GM23338 (cell line): ENCODE measurements around the gene CRYZL1. TPM values are rescaled to one million over a fixed set of nuclear protein-coding genes. Genes with fewer than 3 reads are reported as not detected.
A peak's percentile ranks its signal among the peaks of the same experiment; 100 is the strongest.

Experiments used
- ATAC-seq: fragments of 200-7000 bp; cut with Tn5 transposase; 3 replicates; pipeline ENCODE4 v1.9.1; 2020
- DNase-seq: peaks from one replicate; pipeline ENCODE4 v3.0.0-alpha.2; 2015; ENCODE audit warnings: low spot score
- H2AFZ ChIP-seq: fragments of 200-600 bp; sonication (generic); 2 replicates; pipeline ENCODE4 v1.8.0; 2016; ENCODE audit warnings: antibody characterized with exemption, mild to moderate bottlenecking, moderate library complexity
- H3F3A ChIP-seq: fragments of 200-600 bp; sonication (generic); replicated peaks from 2 replicates; pipeline ENCODE4 v1.8.0; 2017; ENCODE audit warnings: antibody characterized with exemption, mixed run types, low read depth
- H3K27ac ChIP-seq: fragments of 200-600 bp; sonication (generic); 2 replicates; pipeline ENCODE4 v1.6.1; 2016; ENCODE audit warnings: low read depth
- H3K27me3 ChIP-seq: fragments of 200-600 bp; sonication (generic); 2 replicates; pipeline ENCODE4 v1.8.0; 2016; ENCODE audit warnings: mild to moderate bottlenecking, mixed run types, moderate library complexity; ENCODE audit not compliant: insufficient read depth
- H3K36me3 ChIP-seq: fragments of 200-600 bp; sonication (generic); 2 replicates; pipeline ENCODE4 v1.8.0; 2016; ENCODE audit warnings: mild to moderate bottlenecking; ENCODE audit not compliant: insufficient read depth
- H3K4me1 ChIP-seq: fragments of 200-600 bp; sonication (generic); 2 replicates; pipeline ENCODE4 v1.8.0; 2016; ENCODE audit warnings: mild to moderate bottlenecking, moderate library complexity; ENCODE audit not compliant: insufficient read depth
- H3K4me2 ChIP-seq: fragments of 200-600 bp; sonication (generic); 2 replicates; pipeline ENCODE4 v1.7.1; 2017; ENCODE audit warnings: mixed run types
- H3K4me3 ChIP-seq: fragments of 200-600 bp; sonication (generic); 2 replicates; pipeline ENCODE4 v1.6.1; 2016; ENCODE audit warnings: mixed run types
- H3K79me2 ChIP-seq: fragments of 200-600 bp; sonication (generic); replicated peaks from 2 replicates; pipeline ENCODE4 v1.8.0; 2017; ENCODE audit warnings: mild to moderate bottlenecking; ENCODE audit not compliant: insufficient read depth
- H3K9me2 ChIP-seq: fragments of 200-600 bp; sonication (generic); 2 replicates; pipeline ENCODE4 v1.8.0; 2017; ENCODE audit not compliant: insufficient read depth
- H4K20me1 ChIP-seq: fragments of 200-600 bp; sonication (generic); replicated peaks from 2 replicates; pipeline ENCODE4 v1.8.0; 2017; ENCODE audit warnings: mild to moderate bottlenecking; ENCODE audit not compliant: insufficient read depth
- H3K27ac Mint-ChIP-seq: 2 replicates; pipeline ENCODE4 v1.8.0; 2020; ENCODE audit warnings: inconsistent platforms, mild to moderate bottlenecking, moderate library complexity, mixed read lengths
- H3K27me3 Mint-ChIP-seq: 3 replicates; pipeline ENCODE4 v1.8.0; 2022; ENCODE audit warnings: low read depth, mild to moderate bottlenecking, moderate library complexity, mixed read lengths, inconsistent platforms; ENCODE audit not compliant: insufficient read depth, poor library complexity
- H3K36me3 Mint-ChIP-seq: 3 replicates; pipeline ENCODE4 v1.8.0; 2021; ENCODE audit warnings: low read depth, mild to moderate bottlenecking, inconsistent platforms, moderate library complexity, mixed read lengths
- H3K4me1 Mint-ChIP-seq: 3 replicates; pipeline ENCODE4 v1.8.0; 2020; ENCODE audit warnings: mild to moderate bottlenecking, inconsistent platforms, mixed read lengths
- H3K4me3 Mint-ChIP-seq: 3 replicates; pipeline ENCODE4 v1.8.0; 2021; ENCODE audit warnings: moderate library complexity, mild to moderate bottlenecking, inconsistent platforms, mixed read lengths
- H3K9me3 Mint-ChIP-seq: 3 replicates; pipeline ENCODE4 v1.8.0; 2020; ENCODE audit warnings: moderate library complexity, mild to moderate bottlenecking, inconsistent platforms, mixed read lengths
- CREB1 ChIP-seq: fragments of 250-450 bp; sonication (Bioruptor Pico); IDR thresholded peaks from 2 replicates; pipeline ENCODE4 v1.5.0; 2020; ENCODE audit warnings: low read depth, mild to moderate bottlenecking, moderate library complexity
- CTCF ChIP-seq, 2 experiments: fragments of 200-600 bp in 1 of 2; sonication (generic) in 1 of 2; conservative IDR thresholded peaks; 2 replicates each; pipeline versions ENCODE4 v1.5.1 to v1.6.1; 2016 to 2017; ENCODE audit warnings: antibody characterized with exemption in 2 of 2, low read depth in 2 of 2, mild to moderate bottlenecking in 2 of 2, moderate library complexity in 1 of 2
- EZH2 ChIP-seq: fragments of 200-600 bp; sonication (generic); IDR thresholded peaks from one replicate; pipeline ENCODE4 v1.8.0; 2017; ENCODE audit warnings: antibody characterized with exemption, mild to moderate bottlenecking, low read depth; ENCODE audit not compliant: unreplicated experiment
- NANOG ChIP-seq: IDR thresholded peaks from 2 replicates; pipeline ENCODE4 v1.6.1; 2016; ENCODE audit warnings: antibody characterized with exemption, borderline replicate concordance
- POLR2AphosphoS5 ChIP-seq: IDR thresholded peaks from 2 replicates; pipeline ENCODE4 v1.6.1; 2016; ENCODE audit warnings: antibody characterized with exemption, low read depth
- STAT1 ChIP-seq: IDR thresholded peaks from one replicate; pipeline ENCODE4 v1.6.1; 2016; ENCODE audit warnings: antibody characterized with exemption; ENCODE audit not compliant: unreplicated experiment
- ZNF114 ChIP-seq: fragments of 250-450 bp; sonication (Bioruptor Pico); IDR thresholded peaks from 2 replicates; pipeline ENCODE4 v1.5.0; 2020; ENCODE audit warnings: mild to moderate bottlenecking, moderate library complexity
- ZNF331 ChIP-seq: fragments of 250-450 bp; sonication (Bioruptor Pico); IDR thresholded peaks from 2 replicates; pipeline ENCODE4 v1.5.0; 2020; ENCODE audit warnings: low read depth, mild to moderate bottlenecking, moderate library complexity
- ZNF462 ChIP-seq: fragments of 250-450 bp; sonication (Bioruptor Pico); IDR thresholded peaks from 2 replicates; pipeline ENCODE4 v1.5.0; 2020; ENCODE audit warnings: mild to moderate bottlenecking, moderate library complexity
- polyA plus RNA-seq: library from polyadenylated mRNA; unstranded; fragments of >200 nt; fragmentation: Nextera tagmentation; extraction: Ambion mirVana; gene quantifications from 2 replicates; pipeline ENCODE4 v1.2.1, GENCODE V29; 2016
- total RNA-seq: library from RNA; depleted of rRNA; stranded (reverse); fragments of >200 nt; shearing (Covaris generic); gene quantifications from 2 replicates; pipeline ENCODE4 v1.2.3, GENCODE V29; 2014
- TF ChIP-seq, protein P1 (sequence below): IDR thresholded peaks from 2 replicates; pipeline ENCODE4 v1.6.1; 2016; ENCODE audit warnings: antibody characterized with exemption

CRYZL1 gene
- total and polyA plus RNA-seq, 2 experiments from 2014 or later: 23.8 to 40.5 TPM

- H3K4me3 ChIP-seq: no peak overlapping the region
- H3K4me1 Mint-ChIP-seq: no peaks in the 10 kb centered on the region; the same call in 1 of the 3 replicates
- H3F3A ChIP-seq: peaks cover 10% of the 10 kb centered on the region; the same call in 1 of the 2 replicates
- H4K20me1 ChIP-seq: peaks cover 52% of the 10 kb centered on the region
- H3K36me3 ChIP-seq: peaks cover 71% of the 10 kb centered on the region
- peaks cover 97% of the 10 kb centered on the region for H3K79me2 ChIP-seq
- no peak overlapping the region for H3K4me3 Mint-ChIP-seq
- H3K27ac Mint-ChIP-seq: no peak overlapping the region
- ATAC-seq (no peak), DNase-seq (no peak)
- H3K9me3 Mint-ChIP-seq: no peaks in the 10 kb centered on the region
- H3K27me3 Mint-ChIP-seq: no peaks in the 10 kb centered on the region
- no peaks in the 10 kb centered on the region for H3K9me2 ChIP-seq
- H3K4me1 ChIP-seq: no peaks in the 10 kb centered on the region
- peak; percentile 66; the same call in 1 of the 2 replicates for TF ChIP-seq CREB1 (CRISPR knock-in tag)
- TF ChIP-seq, protein P1, sequence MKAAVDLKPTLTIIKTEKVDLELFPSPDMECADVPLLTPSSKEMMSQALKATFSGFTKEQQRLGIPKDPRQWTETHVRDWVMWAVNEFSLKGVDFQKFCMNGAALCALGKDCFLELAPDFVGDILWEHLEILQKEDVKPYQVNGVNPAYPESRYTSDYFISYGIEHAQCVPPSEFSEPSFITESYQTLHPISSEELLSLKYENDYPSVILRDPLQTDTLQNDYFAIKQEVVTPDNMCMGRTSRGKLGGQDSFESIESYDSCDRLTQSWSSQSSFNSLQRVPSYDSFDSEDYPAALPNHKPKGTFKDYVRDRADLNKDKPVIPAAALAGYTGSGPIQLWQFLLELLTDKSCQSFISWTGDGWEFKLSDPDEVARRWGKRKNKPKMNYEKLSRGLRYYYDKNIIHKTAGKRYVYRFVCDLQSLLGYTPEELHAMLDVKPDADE: no peak
- H2AFZ ChIP-seq: no peak overlapping the region
- H3K36me3 Mint-ChIP-seq: peaks cover 97% of the 10 kb centered on the region
- H3K27me3 ChIP-seq: no peaks in the 10 kb centered on the region
- H3K4me2 ChIP-seq: no peak overlapping the region
- no peak overlapping the region for H3K27ac ChIP-seq
Measured at GRCh38 chr21:33552093-33552998, 89.2 kb downstream of the CRYZL1 start.

GRCh38 chr21:33551664-33552063 is 89.9 kb downstream of the CRYZL1 start:
- peaks cover 10% of the 10 kb centered on the region; the same call in 1 of the 2 replicates for H3F3A ChIP-seq
- H3K4me3 ChIP-seq: no peak overlapping the region
- no peaks in the 10 kb centered on the region; the same call in 1 of the 3 replicates for H3K4me1 Mint-ChIP-seq
- no peak overlapping the region for H3K4me3 Mint-ChIP-seq
- H3K9me2 ChIP-seq: no peaks in the 10 kb centered on the region
- H3K27ac ChIP-seq: no peak overlapping the region
- H3K27me3 Mint-ChIP-seq: no peaks in the 10 kb centered on the region
- H3K4me1 ChIP-seq: no peaks in the 10 kb centered on the region
- H3K9me3 Mint-ChIP-seq: no peaks in the 10 kb centered on the region
- no peak overlapping the region for H2AFZ ChIP-seq
- H4K20me1 ChIP-seq: peaks cover 52% of the 10 kb centered on the region
- no peaks in the 10 kb centered on the region for H3K27me3 ChIP-seq
- peaks cover 71% of the 10 kb centered on the region for H3K36me3 ChIP-seq
- ATAC-seq (no peak), DNase-seq (no peak)
- peaks cover 98% of the 10 kb centered on the region for H3K79me2 ChIP-seq
- H3K4me2 ChIP-seq: no peak overlapping the region
- no peak overlapping the region for H3K27ac Mint-ChIP-seq
- H3K36me3 Mint-ChIP-seq: peaks cover 97% of the 10 kb centered on the region
- no peak for TF ChIP-seq ZNF331 (CRISPR knock-in tag)
- no peak for TF ChIP-seq ZNF462 (CRISPR knock-in tag)
- no peak for TF ChIP-seq CTCF (conservative IDR thresholded peaks at IDR 0.05; ENCODE audit: low read depth in 2 of 2)
- no peak for TF ChIP-seq EZH2
- no peak for TF ChIP-seq NANOG
- TF ChIP-seq ZNF114 (CRISPR knock-in tag): no peak
- TF ChIP-seq STAT1: no peak
- TF ChIP-seq POLR2AphosphoS5: no peak
- TF ChIP-seq CREB1 (CRISPR knock-in tag): no peak
- TF ChIP-seq, protein P1: no peak
